HG03575 (cell line): ENCODE results near the gene VGLL2.
"Not testable (repeated sequence)": the region's sequence is repeated elsewhere in the genome, so short reads cannot be mapped to it uniquely, and the experiment has no call there.

ENCODE experiments used
- ATAC-seq: cut with Tn5 transposase; IDR thresholded peaks from one replicate; pipeline ENCODE4 v1.9.1; 2021; ENCODE audit not compliant: unreplicated experiment, insufficient number of reproducible peaks, low FRiP score; ENCODE audit errors: extremely low read depth

VGLL2 gene, protein sequence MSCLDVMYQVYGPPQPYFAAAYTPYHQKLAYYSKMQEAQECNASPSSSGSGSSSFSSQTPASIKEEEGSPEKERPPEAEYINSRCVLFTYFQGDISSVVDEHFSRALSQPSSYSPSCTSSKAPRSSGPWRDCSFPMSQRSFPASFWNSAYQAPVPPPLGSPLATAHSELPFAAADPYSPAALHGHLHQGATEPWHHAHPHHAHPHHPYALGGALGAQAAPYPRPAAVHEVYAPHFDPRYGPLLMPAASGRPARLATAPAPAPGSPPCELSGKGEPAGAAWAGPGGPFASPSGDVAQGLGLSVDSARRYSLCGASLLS

DNA sequence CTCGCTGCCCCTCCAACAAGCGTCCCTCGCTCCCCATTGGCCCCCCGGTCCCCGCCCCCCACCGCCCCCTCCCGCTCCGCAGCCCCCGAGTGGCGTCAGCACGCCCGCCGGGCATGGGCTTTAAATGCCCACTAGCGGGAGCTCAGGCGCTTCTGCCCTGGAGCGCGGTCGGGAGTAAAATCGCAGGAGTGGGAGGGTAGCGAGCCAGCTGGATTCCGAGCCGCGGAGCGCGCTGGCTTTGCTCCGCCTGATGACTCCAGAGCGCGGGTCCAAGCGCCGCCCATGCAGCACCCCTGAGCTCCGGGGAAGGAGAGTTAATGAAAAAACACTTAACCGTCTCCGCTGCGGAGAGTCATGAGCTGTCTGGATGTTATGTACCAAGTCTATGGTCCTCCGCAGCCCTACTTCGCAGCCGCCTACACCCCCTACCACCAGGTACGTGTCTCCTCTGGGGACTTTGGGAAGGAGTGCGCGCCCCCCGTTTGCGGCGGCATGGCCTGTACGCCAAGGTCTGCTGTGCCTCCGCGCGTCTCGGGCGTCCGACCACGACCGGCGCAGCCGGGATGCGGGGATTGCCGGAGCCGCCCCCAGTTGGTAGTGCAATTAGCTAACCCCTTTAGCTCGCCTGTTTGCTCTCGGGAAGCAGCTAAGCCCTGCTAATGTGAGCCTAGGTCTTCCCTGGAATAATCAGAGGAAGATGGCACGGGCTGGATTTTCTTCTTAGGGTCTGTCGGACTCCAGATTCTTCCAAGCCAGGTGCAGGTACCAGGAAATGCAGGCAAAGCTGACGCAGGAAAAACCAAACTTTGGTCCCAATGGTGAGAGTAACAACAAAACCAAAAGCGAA, at the start of gene VGLL2:
TSS of gene VGLL2 (plus strand) at position 149 of the 847 bp plus-strand sequence. CDS start at position 355, 206 bp downstream.
- ATAC-seq, result no peak

DNA sequence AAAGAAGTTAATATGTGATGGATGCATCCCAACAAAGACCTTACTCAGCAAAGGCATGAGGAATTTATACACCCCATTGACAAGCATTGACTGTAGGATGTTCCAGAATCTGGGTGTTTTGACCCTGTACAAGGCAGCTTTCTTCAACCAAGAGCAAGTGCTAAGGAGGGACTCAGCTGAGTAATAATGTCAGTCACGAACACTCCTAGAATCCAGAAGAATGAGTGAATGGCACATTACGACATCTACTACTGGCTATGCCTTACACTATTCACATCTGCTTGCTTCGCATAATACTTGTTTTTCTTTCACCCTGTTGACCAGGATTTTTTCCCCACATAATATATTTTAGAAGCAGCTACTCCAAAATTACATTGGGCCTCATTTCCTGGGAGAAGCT, 42.5 kb upstream of the VGLL2 start:
- ATAC-seq, result no peak

DNA sequence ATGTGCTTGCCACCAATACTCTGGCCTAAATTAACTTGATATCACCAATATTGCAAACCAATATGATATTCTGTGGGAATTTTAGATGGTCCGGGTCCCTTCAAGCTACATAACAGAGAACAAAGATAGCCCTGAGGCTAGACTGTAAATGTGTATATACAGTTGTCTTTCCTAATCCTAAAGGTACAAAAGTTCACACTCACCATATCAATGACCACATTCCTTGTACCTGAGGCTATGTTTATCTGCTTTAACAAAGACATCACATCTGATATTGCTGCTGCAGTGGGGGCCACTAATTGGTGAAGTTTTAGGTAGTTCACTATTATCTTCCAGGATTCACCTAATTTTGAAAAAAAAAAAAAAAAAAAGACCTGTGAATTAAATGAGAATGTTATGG, 38.6 kb upstream of the VGLL2 start:
- ATAC-seq, result no peak

DNA sequence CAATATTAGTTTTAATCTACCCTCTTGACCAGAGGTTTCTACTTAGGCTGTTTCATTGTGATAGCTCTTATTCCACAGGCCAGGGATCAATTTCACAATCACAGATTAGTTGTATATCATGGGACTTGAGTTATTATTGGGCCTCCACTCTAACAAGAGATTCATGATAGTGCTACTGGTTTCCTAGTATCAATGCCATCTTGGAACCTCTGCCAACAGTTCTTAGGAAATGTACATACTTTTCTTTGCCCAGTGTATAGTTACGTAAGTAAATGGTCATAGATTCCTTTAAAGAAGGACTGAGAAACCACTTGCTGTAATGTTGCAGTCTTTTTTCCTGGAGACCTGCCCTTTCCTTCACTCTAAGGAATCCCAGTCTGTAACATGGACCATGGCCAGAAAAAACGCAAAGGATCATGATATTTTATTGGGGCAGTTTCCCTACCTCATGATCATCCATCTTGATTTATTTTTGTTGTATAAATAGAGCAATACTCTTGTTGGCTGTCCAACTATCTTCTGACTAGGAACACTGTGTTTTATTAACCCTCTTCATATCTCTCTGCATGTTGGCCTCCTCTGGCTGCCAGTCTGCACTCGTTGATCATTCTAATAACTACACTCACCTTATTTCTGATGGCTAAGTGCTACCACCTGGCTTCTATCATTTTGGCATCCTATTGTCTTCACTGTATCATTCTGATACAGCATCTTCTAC, 38.0 kb upstream of the VGLL2 start:
- ATAC-seq, result no peak

DNA sequence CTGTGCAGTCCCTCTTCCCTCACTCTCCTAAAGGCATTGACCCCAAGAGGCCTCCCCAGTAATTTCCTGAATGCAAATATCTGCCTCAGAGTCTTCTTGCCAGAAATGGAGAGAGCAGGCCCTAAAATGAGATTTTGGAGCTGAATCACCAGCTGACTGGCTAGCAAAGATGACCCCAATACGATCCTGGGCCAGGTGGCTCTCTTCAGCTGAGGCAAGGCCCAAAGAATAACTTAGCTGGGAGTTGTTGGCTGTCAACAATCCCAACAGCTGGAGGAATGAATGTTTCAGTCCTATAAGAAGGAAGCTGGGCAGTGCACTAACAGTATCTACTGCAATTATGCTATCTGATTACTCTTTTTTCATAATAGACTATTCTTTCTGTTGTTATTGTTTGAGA, 37.2 kb upstream of the VGLL2 start:
- ATAC-seq, result no peak

DNA sequence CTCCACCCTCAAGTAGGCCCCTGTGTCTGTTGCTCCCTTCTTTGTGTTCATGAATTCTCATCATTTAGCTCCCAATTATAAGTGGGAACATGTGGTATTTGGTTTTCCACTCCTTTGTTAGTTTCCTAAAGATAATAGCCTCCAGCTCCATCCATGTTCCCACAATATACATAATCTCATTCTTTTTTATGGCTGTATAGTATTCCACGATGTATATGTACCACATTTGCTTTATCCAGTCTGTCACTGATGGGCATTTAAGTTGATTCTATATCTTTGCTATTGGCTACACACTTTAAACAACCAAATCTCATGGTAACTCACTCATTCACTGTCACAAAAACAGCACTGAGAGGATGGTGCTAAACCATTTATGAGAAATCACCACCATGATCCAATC, 35.5 kb upstream of the VGLL2 start:
- ATAC-seq, result no peak

DNA sequence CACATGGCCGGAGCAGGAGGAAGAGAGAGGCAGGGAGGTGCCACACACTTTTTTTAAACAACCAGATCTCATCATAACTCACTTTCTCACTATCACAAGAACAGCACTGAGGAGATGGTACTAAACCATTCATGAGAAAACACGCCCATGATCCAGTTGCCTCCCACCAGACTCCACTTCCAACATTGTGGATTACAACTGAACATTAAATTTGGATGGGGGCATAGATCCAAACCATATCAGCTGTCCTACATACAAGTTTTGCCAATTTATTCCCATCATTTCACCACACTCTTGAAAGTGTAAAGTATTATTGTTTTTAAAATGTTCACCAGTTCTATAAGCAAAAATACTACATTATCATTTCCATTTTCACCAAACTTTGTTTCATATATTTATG, 33.9 kb upstream of the VGLL2 start:
- ATAC-seq, result no peak

DNA sequence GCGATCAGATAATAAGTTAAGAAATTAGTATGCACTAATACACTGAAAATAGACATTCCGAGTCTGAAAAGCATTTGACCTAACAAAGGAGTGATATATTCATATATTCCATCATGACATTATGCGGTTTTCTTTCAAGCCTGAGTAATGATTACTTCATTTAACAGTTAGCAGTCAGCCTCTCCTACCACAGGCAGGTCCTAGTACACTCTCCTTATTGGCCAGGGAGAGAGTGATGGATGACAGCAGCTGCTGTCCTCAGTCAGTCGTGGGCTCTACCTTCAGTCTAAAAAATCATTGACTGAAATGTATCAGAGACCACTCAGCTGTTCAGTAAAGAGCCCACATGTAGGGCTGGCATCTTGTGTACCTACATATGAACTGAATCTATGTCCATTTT, 33.2 kb upstream of the VGLL2 start:
- ATAC-seq, result no peak

DNA sequence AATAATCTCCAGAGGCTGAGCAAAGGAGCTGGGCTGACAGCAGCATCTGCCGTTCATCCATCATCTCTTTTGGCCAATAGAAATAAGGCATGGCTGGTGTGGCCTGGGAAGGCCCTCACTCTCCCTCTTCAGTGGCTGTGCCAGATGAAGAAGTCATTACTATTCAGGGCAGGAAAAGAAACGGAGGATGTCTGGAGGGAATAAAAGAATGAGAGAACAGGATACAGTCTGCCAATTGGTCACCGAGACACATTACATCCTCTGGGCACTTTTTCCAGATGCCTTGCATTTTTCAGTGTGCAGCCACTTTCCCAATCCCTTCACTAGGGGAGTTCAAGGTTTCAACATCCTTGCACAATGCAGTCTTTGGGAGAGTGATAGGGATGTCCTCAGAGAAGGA, 32.2 kb upstream of the VGLL2 start:
- no peak for ATAC-seq

DNA sequence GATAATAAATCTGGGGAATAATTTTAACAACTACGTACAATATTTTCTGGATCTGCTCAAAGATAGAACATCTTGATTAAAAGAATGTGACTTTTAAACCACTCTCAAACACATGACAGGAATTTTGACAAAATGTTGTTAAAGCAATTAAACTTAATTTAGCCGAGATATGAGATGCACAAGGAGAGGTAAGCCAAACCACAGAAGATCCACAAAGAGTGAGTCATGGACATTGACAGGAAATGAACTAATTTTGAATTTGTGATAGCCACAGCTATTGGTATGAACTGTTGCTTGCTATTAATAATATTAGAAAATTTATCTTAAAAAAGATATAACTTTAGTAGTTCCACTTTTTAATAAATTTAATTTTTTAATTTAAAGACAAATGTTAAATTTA, 27.8 kb upstream of the VGLL2 start:
- no peak for ATAC-seq

DNA sequence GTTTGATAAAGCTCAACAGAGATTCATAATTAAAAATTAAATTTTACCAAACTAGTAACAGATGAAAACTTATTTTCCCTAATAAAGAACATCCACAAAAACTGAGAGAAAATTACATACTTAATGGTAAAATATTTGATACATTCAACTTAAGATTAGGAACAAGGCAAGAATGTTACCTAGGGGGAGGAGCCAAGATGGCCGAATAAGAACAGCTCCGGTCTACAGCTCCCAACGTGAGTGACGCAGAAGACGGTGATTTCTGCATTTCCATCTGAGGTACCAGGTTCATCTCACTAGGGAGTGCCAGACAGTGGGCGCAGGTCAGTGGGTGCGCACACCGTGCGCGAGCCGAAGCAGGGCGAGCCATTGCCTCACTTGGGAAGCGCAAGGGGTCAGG, 20.8 kb upstream of the VGLL2 start:
- ATAC-seq, result not testable (repeated sequence)

DNA sequence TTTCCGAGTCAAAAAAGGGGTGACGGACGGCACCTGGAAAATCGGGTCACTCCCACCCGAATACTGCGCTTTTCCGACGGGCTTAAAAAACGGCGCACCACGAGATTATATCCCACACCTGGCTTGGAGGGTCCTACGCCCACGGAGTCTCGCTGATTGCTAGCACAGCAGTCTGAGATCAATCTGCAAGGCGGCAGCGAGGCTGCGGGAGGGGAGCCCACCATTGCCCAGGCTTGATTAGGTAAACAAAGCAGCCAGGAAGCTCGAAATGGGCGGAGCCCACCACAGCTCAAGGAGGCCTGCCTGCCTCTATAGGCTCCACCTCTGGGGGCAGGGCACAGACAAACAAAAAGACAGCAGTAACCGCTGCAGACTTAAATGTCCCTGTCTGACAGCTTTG, 20.4 kb upstream of the VGLL2 start:
- not testable (repeated sequence) for ATAC-seq

DNA sequence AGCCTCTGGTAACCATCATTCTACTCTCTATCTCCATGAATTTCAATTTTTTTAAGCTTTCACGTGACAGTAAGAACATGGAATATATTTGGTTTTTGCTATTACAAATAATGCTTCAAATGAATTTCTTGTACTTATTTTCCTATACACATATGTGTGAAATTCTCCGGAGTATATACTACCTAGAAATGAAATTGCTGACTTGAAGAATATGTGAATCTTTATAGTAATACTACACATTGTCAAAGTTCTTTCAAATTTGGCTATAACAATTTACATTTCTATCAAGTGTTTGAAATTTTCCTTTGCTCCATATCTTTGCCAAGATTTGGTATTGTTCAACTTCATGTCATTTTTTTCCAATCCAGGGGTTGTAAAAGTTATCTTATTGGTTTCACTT, 11.6 kb upstream of the VGLL2 start:
- no peak for ATAC-seq

DNA sequence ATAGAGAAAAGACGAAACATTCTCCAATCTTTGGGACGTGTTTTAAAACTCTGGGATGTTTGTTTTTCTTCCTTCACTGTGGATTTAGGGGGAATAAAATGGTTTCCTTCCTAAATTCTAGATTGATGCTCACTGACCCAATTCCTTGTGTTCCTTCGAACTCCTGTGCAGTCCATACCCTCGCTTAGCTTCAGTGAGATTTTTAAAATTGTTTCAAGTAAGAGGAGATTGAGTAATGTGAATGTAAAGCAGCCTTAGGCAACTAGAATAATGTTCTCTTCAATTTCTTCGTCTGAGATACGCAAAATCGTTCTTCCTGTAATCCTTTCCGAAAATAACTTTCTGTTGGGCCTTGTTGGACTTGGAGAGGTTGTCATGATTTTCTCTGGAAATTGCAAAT, 2.6 kb upstream of the VGLL2 start:
- ATAC-seq, result no peak

DNA sequence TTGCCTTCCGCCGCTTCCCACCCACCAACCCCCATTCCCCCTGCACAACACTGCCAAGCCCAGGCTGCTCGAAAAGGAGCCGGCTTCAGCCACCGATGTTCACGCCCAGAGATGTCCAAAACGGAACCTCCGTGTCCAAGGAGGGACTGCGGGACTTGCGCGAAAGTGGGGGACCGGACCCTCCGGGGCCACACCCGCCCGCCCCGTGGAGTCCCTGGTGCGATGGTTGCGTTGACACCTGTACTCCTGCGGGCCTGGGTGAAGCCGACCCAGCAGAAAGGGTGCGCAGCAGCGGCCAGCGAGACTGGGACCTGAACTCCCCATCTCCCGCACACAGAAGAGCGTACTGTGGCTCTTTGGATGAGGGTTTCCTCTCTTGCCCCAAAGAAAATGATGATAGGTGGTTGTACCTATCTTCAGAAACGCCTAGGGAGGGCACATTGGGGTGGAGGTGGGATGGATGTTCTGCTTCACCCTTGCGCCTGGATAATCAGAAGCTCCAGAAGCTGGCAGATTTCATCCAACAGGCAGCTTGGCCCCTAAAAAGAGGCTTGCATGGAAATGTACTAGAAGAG, 1.9 kb upstream of the VGLL2 start:
- no peak for ATAC-seq

DNA sequence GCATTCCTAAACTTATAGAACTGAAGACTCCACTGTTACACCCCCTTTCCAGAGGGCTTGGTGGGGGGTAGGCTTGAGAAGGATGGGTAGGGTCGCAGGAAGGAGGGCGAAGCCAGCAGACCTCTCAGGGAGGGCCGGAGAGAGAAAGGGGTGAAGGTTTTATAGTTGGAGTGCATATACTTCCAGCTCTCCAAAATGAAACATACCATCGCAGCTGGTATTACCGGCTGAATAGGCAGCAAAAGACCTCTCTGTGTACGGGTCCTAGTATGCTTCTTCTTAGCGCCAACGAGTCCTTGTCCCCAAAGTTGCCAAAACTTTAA, 1.0 kb upstream of the VGLL2 start:
- ATAC-seq, result no peak

DNA sequence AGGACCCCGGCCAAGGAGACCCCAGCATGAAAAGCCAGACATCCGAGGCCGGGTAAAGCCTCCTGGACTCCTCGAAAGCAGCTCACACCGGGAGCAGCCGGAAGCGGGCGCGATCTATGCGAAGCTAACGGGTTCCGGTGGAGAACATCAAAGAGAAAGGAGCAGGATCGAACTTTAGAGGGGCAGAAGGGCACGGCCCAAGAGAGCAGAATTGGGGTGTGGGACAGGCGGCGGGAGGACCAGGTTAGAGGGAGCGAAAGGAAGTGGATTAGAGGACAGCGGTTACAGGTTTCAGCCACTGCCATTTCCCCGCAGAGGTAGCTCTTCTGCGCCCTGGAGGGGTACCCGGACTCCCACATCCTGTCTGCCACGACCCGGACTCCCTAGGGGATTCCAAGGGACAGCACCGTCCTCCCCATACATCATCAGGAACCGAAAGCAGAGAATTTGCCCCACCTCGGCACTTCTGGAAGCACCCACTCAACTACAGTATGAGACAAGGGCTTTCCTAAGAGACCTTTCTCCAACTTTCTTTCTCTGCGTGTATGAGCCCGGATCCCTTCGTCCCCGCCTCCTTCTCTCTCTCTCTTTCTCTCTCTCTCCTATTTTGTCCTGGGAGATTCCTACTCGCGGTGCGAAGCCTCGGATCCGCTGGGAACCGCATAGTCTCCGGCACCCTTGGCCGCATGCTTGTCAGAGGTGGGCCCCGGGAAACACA, 507 bp upstream of the VGLL2 start:
- no peak for ATAC-seq

DNA sequence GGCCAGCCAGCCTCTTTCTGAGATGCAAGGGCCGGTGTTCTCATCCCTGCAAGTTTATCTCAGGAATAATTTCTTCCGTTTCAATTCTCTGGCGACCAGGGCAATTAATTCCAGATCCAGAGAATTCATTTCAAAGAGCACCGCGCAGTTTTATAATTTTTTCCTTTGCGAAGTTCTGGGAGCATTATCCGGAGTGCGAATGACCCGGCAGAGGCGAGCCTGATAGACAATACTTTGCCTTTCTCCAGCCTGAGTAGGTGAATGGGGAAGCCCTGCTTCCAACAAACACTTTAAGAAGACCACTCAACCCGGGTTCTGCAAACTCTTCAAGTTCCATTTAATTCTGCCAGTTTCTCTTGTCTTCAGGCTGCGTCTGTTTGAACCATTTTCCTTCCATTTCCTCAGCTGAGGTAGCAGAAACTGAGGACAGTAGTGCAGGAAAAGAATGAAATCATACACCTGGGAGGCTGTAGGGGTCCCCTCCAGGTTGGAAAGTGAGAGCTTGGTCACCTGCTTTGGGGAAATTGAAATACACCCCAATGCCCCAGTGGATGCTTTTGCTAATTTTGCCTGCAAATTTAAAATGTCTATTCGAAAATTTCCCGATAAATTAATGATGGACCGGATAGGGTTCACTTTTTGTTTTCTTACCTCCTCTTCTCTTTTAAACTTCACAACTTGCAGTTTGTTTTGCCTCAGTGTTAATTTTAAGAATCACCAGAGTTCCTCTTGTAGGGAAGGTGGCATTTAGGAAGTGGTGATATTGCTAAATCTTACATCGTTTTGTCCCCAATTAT, 1.1 kb downstream of the VGLL2 start:
- ATAC-seq, result no peak

DNA sequence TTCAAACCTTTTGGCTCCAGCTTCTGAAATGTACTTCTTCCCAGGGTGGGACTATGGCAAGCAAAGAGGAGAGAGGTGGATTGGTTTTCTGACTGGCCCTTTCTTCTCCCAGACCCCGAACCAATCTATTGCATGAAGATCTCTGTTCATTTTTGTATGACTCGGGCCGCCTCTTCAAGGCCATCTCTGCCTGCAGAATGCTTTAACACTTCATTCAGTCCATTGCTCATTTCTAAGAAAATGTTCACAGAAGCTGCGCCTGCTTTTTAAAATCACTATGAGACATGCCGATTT, 1.6 kb downstream of the VGLL2 start:
- ATAC-seq, result no peak
